HEK293 (cell line): Measurements from ENCODE around the gene SGMS1.

Experiments
- CTCF ChIP-seq: fragments of 450-650 bp; formaldehyde crosslinking; IDR thresholded peaks from 2 replicates; pipeline ENCODE4 v1.5.1; 2016; ENCODE audit warnings: missing biosample characterization, missing genetic modification characterization
- GLI4 ChIP-seq: fragments of 450-650 bp; formaldehyde crosslinking; IDR thresholded peaks from 2 replicates; pipeline ENCODE4 v1.5.1; 2016; ENCODE audit warnings: missing biosample characterization, missing genetic modification characterization
- ZBTB1 ChIP-seq: fragments of 450-650 bp; formaldehyde crosslinking; IDR thresholded peaks from 2 replicates; pipeline ENCODE4 v1.5.1; 2016; ENCODE audit warnings: missing biosample characterization, missing genetic modification characterization
- ZFP41 ChIP-seq: fragments of 450-650 bp; formaldehyde crosslinking; IDR thresholded peaks from 2 replicates; pipeline ENCODE4 v1.5.1; 2016; ENCODE audit warnings: missing biosample characterization, missing genetic modification characterization, borderline replicate concordance
- ZNF202 ChIP-seq: fragments of 450-650 bp; formaldehyde crosslinking; IDR thresholded peaks from 2 replicates; pipeline ENCODE4 v1.5.1; 2016; ENCODE audit warnings: missing biosample characterization, missing genetic modification characterization, borderline replicate concordance
- ZNF274 ChIP-seq, 2 experiments: fragments of 200-500 bp in 1 of 2; fragments of 450-650 bp in 1 of 2; sonication (Bioruptor generic) in 1 of 2; formaldehyde crosslinking in 1 of 2; IDR thresholded peaks; 2 replicates each; pipeline versions ENCODE4 v1.5.1 to v1.6.1; 2014 to 2016; ENCODE audit warnings: borderline replicate concordance in 1 of 2, inconsistent platforms in 1 of 2, low read length in 1 of 2, missing biosample characterization in 1 of 2, missing genetic modification characterization in 1 of 2
- ZSCAN4 ChIP-seq: fragments of 450-650 bp; formaldehyde crosslinking; IDR thresholded peaks from 2 replicates; pipeline ENCODE4 v1.5.1; 2017; ENCODE audit warnings: missing biosample characterization, missing genetic modification characterization

DNA sequence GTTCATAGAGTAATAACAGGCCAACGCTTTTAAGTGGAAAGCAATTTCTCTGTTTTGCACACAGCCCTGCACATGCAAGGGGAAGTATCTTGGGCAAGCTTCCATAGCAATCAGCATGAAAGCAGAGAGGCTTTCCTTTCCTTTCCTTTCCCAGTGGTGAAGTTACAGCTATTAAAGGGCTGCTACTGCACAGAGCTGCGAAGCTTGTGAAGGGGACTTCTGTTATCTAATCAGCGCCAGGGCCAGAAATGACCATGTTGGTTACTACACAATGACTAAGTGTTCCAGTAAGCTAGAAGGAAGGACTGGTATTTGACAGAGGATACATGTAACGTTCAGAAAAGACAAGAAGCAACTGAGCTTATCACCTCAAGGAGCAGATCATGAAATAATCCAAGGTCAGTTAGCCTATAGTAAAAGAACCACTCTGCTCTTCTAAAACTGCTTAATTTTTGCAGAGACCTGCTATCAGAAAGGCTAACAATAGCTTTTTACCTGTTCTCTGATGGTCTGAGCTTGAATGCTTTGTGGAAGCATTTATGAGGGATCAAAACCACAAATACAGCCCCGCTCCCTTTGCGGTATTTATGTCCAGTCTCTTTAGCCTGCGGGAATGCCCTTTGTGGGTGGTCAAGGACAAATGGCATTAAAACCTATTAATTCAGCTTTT is 45.9 kb downstream of the SGMS1 start:
- TF ChIP-seq ZSCAN4 (tag by site-specific recombination) (no peak), CTCF (tag by site-specific recombination) (no peak), ZNF274 (IDR thresholded peaks at IDR 0.05; ENCODE audit: low read length) (no peak), ZNF274 (tag by site-specific recombination; IDR thresholded peaks at IDR 0.05; ENCODE audit: borderline replicate concordance) (no peak), GLI4 (tag by site-specific recombination) (no peak), ZBTB1 (tag by site-specific recombination) (no peak), ZNF202 (tag by site-specific recombination) (no peak), ZFP41 (no peak)
